ENCODE results near the gene CEP164.

GRCh38 chr11:117292616-117293015, 35.0 kb upstream of the CEP164 start:
- TF ChIP-seq REST (IDR thresholded peaks at IDR 0.05; ENCODE audit: borderline replicate concordance) (no peak), REST (CRISPR knock-in tag; IDR thresholded peaks at IDR 0.05; ENCODE audit: low read depth) (no peak), HBP1 (CRISPR knock-in tag; IDR thresholded peaks at IDR 0.05) (no peak), ZNF274 (IDR thresholded peaks at IDR 0.05; ENCODE audit: borderline replicate concordance, low read depth, low read length) (no peak), PKNOX1 (IDR thresholded peaks at IDR 0.05) (no peak), GATA2 (CRISPR knock-in tag; IDR thresholded peaks at IDR 0.05) (no peak), KLF10 (CRISPR knock-in tag; IDR thresholded peaks at IDR 0.05) (no peak), NFYB (IDR thresholded peaks at IDR 0.05; ENCODE audit: extremely low read depth, insufficient read length) (no peak), E2F4 (CRISPR knock-in tag; IDR thresholded peaks at IDR 0.05; ENCODE audit: low read depth) (no peak), POLR2A (conservative IDR thresholded peaks at IDR 0.05) (no peak), ZSCAN29 (IDR thresholded peaks at IDR 0.05) (no peak), HDAC2 (IDR thresholded peaks at IDR 0.05) (no peak), RFX5 (IDR thresholded peaks at IDR 0.05; ENCODE audit: low read depth, low read length) (no peak)
- TF ChIP-seq, protein P1, sequence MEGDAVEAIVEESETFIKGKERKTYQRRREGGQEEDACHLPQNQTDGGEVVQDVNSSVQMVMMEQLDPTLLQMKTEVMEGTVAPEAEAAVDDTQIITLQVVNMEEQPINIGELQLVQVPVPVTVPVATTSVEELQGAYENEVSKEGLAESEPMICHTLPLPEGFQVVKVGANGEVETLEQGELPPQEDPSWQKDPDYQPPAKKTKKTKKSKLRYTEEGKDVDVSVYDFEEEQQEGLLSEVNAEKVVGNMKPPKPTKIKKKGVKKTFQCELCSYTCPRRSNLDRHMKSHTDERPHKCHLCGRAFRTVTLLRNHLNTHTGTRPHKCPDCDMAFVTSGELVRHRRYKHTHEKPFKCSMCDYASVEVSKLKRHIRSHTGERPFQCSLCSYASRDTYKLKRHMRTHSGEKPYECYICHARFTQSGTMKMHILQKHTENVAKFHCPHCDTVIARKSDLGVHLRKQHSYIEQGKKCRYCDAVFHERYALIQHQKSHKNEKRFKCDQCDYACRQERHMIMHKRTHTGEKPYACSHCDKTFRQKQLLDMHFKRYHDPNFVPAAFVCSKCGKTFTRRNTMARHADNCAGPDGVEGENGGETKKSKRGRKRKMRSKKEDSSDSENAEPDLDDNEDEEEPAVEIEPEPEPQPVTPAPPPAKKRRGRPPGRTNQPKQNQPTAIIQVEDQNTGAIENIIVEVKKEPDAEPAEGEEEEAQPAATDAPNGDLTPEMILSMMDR (IDR thresholded peaks at IDR 0.05 in 2 of 3, conservative IDR thresholded peaks at IDR 0.05 in 1 of 3; ENCODE audit: insufficient read depth in 2 of 3, low read depth in 1 of 3, low read length in 3 of 3), result no peak
